SK-N-SH treated with all-trans-retinoic acid at 6 μM for 48 hours (cell line): ENCODE data around the gene MIA2.

Source experiments
- ATAC-seq: fragments of 200-7000 bp; cut with Tn5 transposase; 3 replicates; pipeline ENCODE4 v1.9.1; 2020; ENCODE audit warnings: mild to moderate bottlenecking, moderate library complexity
- ARNTL ChIP-seq: fragments of 450-650 bp; formaldehyde crosslinking; IDR thresholded peaks from 2 replicates; pipeline ENCODE4 v1.5.0; 2020; ENCODE audit warnings: low read depth, mild to moderate bottlenecking, moderate library complexity, borderline replicate concordance
- BACH2 ChIP-seq: fragments of 250-450 bp; sonication (Bioruptor Pico); IDR thresholded peaks from 2 replicates; pipeline ENCODE4 v1.9.0; 2021; ENCODE audit warnings: mild to moderate bottlenecking, borderline replicate concordance
- CSDC2 ChIP-seq: fragments of 250-450 bp; sonication (Bioruptor Pico); IDR thresholded peaks from 2 replicates; pipeline ENCODE4 v1.5.0; 2020; ENCODE audit warnings: mild to moderate bottlenecking, moderate library complexity
- ESRRG ChIP-seq: fragments of 250-450 bp; sonication (Bioruptor Pico); IDR thresholded peaks from 2 replicates; pipeline ENCODE4 v1.6.1; 2021; ENCODE audit warnings: mild to moderate bottlenecking
- GLIS3 ChIP-seq: fragments of 250-450 bp; sonication (Bioruptor Pico); IDR thresholded peaks from 2 replicates; pipeline ENCODE4 v1.5.0; 2020; ENCODE audit warnings: mild to moderate bottlenecking, moderate library complexity
- OSR1 ChIP-seq: fragments of 250-450 bp; sonication (Bioruptor Pico); IDR thresholded peaks from 2 replicates; pipeline ENCODE4 v1.8.0; 2022; ENCODE audit warnings: moderate library complexity, mild to moderate bottlenecking, inconsistent platforms
- RARB ChIP-seq: fragments of 250-450 bp; sonication (Bioruptor Pico); IDR thresholded peaks from 2 replicates; pipeline ENCODE4 v1.8.0; 2021; ENCODE audit warnings: mild to moderate bottlenecking, moderate library complexity
- SNAI2 ChIP-seq: fragments of 250-450 bp; sonication (Bioruptor Pico); IDR thresholded peaks from 2 replicates; pipeline ENCODE4 v1.5.0; 2020; ENCODE audit warnings: mild to moderate bottlenecking, moderate library complexity
- TOX ChIP-seq: fragments of 250-450 bp; sonication (Bioruptor Pico); IDR thresholded peaks from 2 replicates; pipeline ENCODE4 v1.8.0; 2021; ENCODE audit warnings: mild to moderate bottlenecking, moderate library complexity, borderline replicate concordance
- ZC3H10 ChIP-seq: fragments of 250-450 bp; sonication (Bioruptor Pico); IDR thresholded peaks from 2 replicates; pipeline ENCODE4 v1.5.1; 2021; ENCODE audit warnings: mild to moderate bottlenecking, moderate library complexity
- ZFP3 ChIP-seq: fragments of 250-450 bp; sonication (Bioruptor Pico); IDR thresholded peaks from 2 replicates; pipeline ENCODE4 v1.5.0; 2020; ENCODE audit warnings: mild to moderate bottlenecking, moderate library complexity
- ZFP30 ChIP-seq: fragments of 450-650 bp; formaldehyde crosslinking; IDR thresholded peaks from 2 replicates; pipeline ENCODE4 v1.5.0; 2022; ENCODE audit warnings: mild to moderate bottlenecking, moderate library complexity
- ZNF565 ChIP-seq: fragments of 450-650 bp; formaldehyde crosslinking; conservative IDR thresholded peaks from 2 replicates; pipeline ENCODE4 v1.5.0; 2020; ENCODE audit warnings: low read depth, mild to moderate bottlenecking, moderate library complexity
- ZNF70 ChIP-seq: fragments of 450-650 bp; formaldehyde crosslinking; IDR thresholded peaks from 2 replicates; pipeline ENCODE4 v1.5.0; 2020; ENCODE audit warnings: mild to moderate bottlenecking, moderate library complexity
- ZNF8 ChIP-seq: fragments of 450-650 bp; formaldehyde crosslinking; IDR thresholded peaks from 2 replicates; pipeline ENCODE4 v1.5.0; 2020; ENCODE audit warnings: mild to moderate bottlenecking, moderate library complexity
- TF ChIP-seq, protein P1 (sequence below): fragments of 250-450 bp; sonication (Bioruptor Pico); IDR thresholded peaks from 2 replicates; pipeline ENCODE4 v1.5.1; 2021; ENCODE audit warnings: mild to moderate bottlenecking, moderate library complexity
- TF ChIP-seq, protein P2 (sequence below): fragments of 250-450 bp; sonication (Bioruptor Pico); IDR thresholded peaks from 2 replicates; pipeline ENCODE4 v1.8.0; 2020; ENCODE audit warnings: mild to moderate bottlenecking, moderate library complexity, borderline replicate concordance
- TF ChIP-seq, protein P3 (sequence below): fragments of 250-450 bp; sonication (Bioruptor Pico); IDR thresholded peaks from 2 replicates; pipeline ENCODE4 v1.5.0; 2020; ENCODE audit warnings: mild to moderate bottlenecking, moderate library complexity
- TF ChIP-seq, protein P4 (sequence below): fragments of 250-450 bp; sonication (Bioruptor Pico); IDR thresholded peaks from 2 replicates; pipeline ENCODE4 v1.5.1; 2020; ENCODE audit warnings: low read depth, mild to moderate bottlenecking, moderate library complexity
- TF ChIP-seq, protein P5 (sequence below): fragments of 250-450 bp; sonication (Bioruptor Pico); IDR thresholded peaks from 2 replicates; pipeline ENCODE4 v1.8.0; 2021; ENCODE audit warnings: low read depth, mild to moderate bottlenecking, moderate library complexity, borderline replicate concordance

MIA2 gene

DNA sequence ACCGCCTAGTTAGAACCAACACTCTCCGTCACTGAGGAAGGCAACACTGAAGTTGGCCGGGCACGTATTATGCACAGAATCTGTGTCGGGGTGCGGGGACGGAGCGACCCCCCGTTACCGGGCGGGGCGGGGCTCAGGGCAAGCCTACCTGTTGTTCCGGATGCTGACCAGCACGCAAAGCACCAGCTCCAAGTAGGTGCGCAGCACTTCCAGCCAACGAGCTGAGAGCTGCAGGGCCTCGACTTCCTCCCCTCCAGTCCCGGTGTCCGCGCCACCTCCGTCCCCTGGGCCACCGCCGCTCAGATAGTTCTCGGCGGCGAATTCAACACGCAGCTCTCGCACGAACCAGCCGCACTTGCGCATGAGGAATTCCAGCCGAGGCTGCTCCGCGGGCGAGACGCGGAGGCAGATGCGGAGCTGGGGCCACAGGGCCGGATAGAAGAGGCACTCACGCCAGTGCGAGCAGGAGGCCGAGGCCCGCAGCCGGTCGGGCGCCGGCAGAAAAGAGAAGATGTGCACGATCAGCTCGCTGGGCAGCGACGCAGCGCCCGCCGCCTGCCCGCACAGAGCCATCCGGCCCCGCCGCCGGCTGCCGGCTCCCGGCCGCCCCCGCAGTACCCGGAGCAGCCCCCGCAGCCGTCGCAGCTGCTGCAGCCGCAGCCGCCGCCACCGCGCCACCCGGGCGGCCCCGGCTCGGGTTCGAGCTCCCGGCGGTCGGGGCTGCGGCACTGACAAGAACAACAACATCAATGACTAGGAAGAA, 197.9 kb downstream of the MIA2 start:
- peak; percentile 3; the same call in 2 of the 3 replicates for ATAC-seq
- no peak for TF ChIP-seq ZC3H10 (CRISPR knock-in tag)
- no peak for TF ChIP-seq BACH2 (CRISPR knock-in tag)
- no peak for TF ChIP-seq ZFP3 (CRISPR knock-in tag)
- TF ChIP-seq, protein P1, sequence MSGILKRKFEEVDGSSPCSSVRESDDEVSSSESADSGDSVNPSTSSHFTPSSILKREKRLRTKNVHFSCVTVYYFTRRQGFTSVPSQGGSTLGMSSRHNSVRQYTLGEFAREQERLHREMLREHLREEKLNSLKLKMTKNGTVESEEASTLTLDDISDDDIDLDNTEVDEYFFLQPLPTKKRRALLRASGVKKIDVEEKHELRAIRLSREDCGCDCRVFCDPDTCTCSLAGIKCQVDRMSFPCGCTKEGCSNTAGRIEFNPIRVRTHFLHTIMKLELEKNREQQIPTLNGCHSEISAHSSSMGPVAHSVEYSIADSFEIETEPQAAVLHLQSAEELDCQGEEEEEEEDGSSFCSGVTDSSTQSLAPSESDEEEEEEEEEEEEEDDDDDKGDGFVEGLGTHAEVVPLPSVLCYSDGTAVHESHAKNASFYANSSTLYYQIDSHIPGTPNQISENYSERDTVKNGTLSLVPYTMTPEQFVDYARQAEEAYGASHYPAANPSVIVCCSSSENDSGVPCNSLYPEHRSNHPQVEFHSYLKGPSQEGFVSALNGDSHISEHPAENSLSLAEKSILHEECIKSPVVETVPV (CRISPR knock-in tag): no peak
- TF ChIP-seq ESRRG (CRISPR knock-in tag): no peak
- TF ChIP-seq, protein P2, sequence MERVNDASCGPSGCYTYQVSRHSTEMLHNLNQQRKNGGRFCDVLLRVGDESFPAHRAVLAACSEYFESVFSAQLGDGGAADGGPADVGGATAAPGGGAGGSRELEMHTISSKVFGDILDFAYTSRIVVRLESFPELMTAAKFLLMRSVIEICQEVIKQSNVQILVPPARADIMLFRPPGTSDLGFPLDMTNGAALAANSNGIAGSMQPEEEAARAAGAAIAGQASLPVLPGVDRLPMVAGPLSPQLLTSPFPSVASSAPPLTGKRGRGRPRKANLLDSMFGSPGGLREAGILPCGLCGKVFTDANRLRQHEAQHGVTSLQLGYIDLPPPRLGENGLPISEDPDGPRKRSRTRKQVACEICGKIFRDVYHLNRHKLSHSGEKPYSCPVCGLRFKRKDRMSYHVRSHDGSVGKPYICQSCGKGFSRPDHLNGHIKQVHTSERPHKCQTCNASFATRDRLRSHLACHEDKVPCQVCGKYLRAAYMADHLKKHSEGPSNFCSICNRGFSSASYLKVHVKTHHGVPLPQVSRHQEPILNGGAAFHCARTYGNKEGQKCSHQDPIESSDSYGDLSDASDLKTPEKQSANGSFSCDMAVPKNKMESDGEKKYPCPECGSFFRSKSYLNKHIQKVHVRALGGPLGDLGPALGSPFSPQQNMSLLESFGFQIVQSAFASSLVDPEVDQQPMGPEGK: no peak
- no peak for TF ChIP-seq ZNF565
- TF ChIP-seq TOX (CRISPR knock-in tag): no peak
- no peak for TF ChIP-seq ZNF8
- TF ChIP-seq OSR1: no peak
- TF ChIP-seq SNAI2 (CRISPR knock-in tag): no peak
- TF ChIP-seq, protein P3, sequence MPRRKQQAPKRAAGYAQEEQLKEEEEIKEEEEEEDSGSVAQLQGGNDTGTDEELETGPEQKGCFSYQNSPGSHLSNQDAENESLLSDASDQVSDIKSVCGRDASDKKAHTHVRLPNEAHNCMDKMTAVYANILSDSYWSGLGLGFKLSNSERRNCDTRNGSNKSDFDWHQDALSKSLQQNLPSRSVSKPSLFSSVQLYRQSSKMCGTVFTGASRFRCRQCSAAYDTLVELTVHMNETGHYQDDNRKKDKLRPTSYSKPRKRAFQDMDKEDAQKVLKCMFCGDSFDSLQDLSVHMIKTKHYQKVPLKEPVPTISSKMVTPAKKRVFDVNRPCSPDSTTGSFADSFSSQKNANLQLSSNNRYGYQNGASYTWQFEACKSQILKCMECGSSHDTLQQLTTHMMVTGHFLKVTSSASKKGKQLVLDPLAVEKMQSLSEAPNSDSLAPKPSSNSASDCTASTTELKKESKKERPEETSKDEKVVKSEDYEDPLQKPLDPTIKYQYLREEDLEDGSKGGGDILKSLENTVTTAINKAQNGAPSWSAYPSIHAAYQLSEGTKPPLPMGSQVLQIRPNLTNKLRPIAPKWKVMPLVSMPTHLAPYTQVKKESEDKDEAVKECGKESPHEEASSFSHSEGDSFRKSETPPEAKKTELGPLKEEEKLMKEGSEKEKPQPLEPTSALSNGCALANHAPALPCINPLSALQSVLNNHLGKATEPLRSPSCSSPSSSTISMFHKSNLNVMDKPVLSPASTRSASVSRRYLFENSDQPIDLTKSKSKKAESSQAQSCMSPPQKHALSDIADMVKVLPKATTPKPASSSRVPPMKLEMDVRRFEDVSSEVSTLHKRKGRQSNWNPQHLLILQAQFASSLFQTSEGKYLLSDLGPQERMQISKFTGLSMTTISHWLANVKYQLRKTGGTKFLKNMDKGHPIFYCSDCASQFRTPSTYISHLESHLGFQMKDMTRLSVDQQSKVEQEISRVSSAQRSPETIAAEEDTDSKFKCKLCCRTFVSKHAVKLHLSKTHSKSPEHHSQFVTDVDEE (CRISPR knock-in tag): no peak
- TF ChIP-seq GLIS3 (CRISPR knock-in tag): no peak
- TF ChIP-seq, protein P4, sequence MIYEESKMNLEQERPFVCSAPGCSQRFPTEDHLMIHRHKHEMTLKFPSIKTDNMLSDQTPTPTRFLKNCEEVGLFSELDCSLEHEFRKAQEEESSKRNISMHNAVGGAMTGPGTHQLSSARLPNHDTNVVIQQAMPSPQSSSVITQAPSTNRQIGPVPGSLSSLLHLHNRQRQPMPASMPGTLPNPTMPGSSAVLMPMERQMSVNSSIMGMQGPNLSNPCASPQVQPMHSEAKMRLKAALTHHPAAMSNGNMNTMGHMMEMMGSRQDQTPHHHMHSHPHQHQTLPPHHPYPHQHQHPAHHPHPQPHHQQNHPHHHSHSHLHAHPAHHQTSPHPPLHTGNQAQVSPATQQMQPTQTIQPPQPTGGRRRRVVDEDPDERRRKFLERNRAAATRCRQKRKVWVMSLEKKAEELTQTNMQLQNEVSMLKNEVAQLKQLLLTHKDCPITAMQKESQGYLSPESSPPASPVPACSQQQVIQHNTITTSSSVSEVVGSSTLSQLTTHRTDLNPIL (CRISPR knock-in tag): no peak
- TF ChIP-seq CSDC2 (CRISPR knock-in tag): no peak
- TF ChIP-seq ZNF70 (CRISPR knock-in tag): no peak
- TF ChIP-seq ARNTL (CRISPR knock-in tag): no peak
- TF ChIP-seq, protein P5, sequence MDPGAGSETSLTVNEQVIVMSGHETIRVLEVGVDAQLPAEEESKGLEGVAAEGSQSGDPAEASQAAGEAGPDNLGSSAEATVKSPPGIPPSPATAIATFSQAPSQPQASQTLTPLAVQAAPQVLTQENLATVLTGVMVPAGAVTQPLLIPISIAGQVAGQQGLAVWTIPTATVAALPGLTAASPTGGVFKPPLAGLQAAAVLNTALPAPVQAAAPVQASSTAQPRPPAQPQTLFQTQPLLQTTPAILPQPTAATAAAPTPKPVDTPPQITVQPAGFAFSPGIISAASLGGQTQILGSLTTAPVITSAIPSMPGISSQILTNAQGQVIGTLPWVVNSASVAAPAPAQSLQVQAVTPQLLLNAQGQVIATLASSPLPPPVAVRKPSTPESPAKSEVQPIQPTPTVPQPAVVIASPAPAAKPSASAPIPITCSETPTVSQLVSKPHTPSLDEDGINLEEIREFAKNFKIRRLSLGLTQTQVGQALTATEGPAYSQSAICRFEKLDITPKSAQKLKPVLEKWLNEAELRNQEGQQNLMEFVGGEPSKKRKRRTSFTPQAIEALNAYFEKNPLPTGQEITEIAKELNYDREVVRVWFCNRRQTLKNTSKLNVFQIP (CRISPR knock-in tag): no peak
- TF ChIP-seq ZFP30 (CRISPR knock-in tag): no peak
- no peak for TF ChIP-seq RARB (CRISPR knock-in tag)
- TF ChIP-seq, all 23 proteins: peak for 0

DNA sequence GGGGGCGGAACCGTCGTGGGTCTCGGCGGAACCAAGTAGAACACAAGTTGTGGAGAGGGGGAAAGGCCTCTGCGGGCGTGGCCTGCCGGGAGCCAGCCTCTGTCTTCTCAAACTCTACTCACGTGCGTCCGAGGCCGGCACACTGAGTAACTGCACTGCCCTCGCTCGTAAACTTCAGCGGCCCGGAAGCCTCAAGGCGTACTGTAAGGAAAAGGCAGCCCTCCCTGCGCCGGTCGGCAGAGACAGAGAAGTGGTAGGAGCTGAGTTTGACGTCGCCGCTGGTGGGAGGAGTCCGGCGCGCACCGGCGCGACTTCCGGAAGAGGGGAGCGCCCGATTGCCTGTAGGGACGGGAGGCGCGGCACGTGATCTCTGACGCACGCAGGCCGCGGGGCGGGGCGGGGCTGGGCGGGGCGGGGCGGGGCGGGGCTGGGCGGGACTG, 198.5 kb downstream of the MIA2 start, which contains the start of gene FBXO33:
FBXO33 (minus strand) TSS at position 255 of the 440 bp plus-strand sequence. CDS start 271 bp downstream, outside the sequence.
- peak; percentile 93 for ATAC-seq
- TF ChIP-seq RARB (CRISPR knock-in tag) (no peak), ZFP30 (CRISPR knock-in tag) (no peak), ZNF8 (no peak), BACH2 (CRISPR knock-in tag) (no peak), ZFP3 (CRISPR knock-in tag) (no peak), OSR1 (no peak), ESRRG (CRISPR knock-in tag) (no peak), ZNF70 (CRISPR knock-in tag) (no peak), GLIS3 (CRISPR knock-in tag) (no peak)
- TF ChIP-seq, protein P4 (CRISPR knock-in tag): no peak
- TF ChIP-seq, protein P2: no peak
- TF ChIP-seq, protein P5 (CRISPR knock-in tag): no peak
- TF ChIP-seq, protein P3 (CRISPR knock-in tag): no peak
